GM23248 (cell line): ENCODE data around the gene SH3TC2.

ENCODE experiments used
- EZH2 ChIP-seq: fragments of 200-600 bp; sonication (generic); IDR thresholded peaks from 2 replicates; pipeline ENCODE4 v1.6.1; 2018; ENCODE audit warnings: antibody characterized with exemption, mild to moderate bottlenecking; ENCODE audit not compliant: insufficient read depth, poor library complexity, severe bottlenecking
- EZH2phosphoT487 ChIP-seq: fragments of 200-600 bp; sonication (generic); IDR thresholded peaks from 2 replicates; pipeline ENCODE4 v1.6.1; 2018; ENCODE audit warnings: antibody characterized with exemption, moderate library complexity, mild to moderate bottlenecking, low read depth; ENCODE audit not compliant: insufficient read depth

DNA sequence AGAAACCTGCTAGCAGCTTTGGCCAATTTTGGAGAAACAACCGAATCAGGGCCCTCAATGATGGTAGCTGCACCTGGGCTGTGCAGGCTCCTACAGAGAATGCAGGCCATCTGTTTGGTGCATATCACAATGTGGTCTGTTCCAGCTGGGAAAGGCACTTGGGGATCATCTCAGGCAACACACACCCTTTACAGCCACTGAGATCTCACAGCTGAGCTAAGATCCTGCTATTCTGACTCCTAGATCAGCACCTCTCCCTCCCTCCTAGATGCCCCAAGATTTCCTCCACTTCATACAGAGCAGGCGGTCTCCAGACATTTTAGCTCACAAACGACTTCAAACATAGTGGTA is 100.7 kb downstream of the SH3TC2 start:
- TF ChIP-seq EZH2phosphoT487 (no peak), EZH2 (no peak)
